ENCODE results near the gene ENPEP. TPM values are rescaled to one million over a fixed set of nuclear protein-coding genes. Genes with fewer than 3 reads are reported as not detected.

The ENPEP gene
- total RNA-seq, 2 donors from 2014 or later, result 0.05 to 0.28 TPM

DNA sequence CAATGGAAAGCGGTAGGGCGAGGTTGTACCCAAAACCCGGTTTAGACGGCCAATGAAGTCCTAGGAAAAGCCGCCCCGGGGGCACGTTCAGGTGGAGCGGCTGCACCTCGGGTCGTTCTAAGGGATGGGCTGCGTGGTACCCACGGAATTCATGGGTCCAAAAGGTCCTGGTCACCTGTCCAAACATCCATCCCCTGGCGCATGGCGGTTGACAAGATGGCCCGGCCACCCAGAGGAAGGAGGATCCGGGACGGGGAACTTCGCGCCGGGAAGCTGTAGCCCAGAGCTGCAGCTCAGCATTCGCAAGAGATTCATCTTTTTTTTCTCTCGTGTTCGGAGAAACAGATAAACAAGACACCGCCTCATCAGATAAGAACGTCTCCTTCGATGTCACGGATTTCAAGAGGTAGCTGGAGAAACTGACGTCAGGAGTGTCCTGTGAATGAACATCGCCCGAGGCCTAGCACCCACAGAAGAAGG, 136.1 kb downstream of the ENPEP start:
- peaks cover 39 to 56% of the 10 kb centered on the region in 2 donors for H3K27me3 Mint-ChIP-seq

GRCh38 chr4:110612631-110613269, 136.8 kb downstream of the ENPEP start:
- no peaks in the 10 kb centered on the region for H3K4me1 Mint-ChIP-seq (ENCODE audit: low read depth in 2 of 2)
- ATAC-seq, result no peak
- H3K9me3 Mint-ChIP-seq, result peaks cover 3% of the 10 kb centered on the region
- H3K27me3 Mint-ChIP-seq, result peaks cover 43 to 62% of the 10 kb centered on the region in 2 donors
- H3K36me3 Mint-ChIP-seq, result no peaks in the 10 kb centered on the region
- H3K27ac Mint-ChIP-seq, result no peak overlapping the region
- H3K4me3 Mint-ChIP-seq, result no peak overlapping the region
- no peak for DNase-seq (ENCODE audit: low spot score)

More for the DNA sequence above, 136.1 kb downstream of the ENPEP start:
- no peak for ATAC-seq
- no peak for DNase-seq (ENCODE audit: low spot score)
- no peaks in the 10 kb centered on the region for H3K4me1 Mint-ChIP-seq (ENCODE audit: low read depth in 2 of 2)
- H3K36me3 Mint-ChIP-seq, result no peaks in the 10 kb centered on the region
- no peak overlapping the region for H3K27ac Mint-ChIP-seq
- H3K4me3 Mint-ChIP-seq, result no peak overlapping the region
- peaks cover 3% of the 10 kb centered on the region for H3K9me3 Mint-ChIP-seq

DNA sequence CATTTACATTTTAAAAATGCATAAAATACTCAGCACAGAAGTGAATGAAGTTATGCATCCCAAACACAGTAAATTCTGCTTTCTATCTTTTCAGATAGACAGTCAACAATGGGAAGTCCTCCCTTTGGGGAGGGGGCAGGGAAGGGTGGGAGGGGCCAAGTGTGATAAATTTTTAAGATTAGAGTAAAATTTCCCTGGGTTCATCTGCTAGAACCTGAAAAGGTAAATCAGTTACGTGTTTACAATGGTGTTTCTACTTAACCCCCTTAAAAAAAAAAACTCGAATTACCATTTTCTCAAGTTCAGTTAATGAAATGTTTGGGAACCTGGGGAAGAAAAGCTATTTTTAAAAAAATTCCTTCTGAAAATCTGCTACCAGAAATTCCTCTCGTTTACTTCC, 137.8 kb downstream of the ENPEP start:
- no peak for ATAC-seq

GRCh38 chr4:110614173-110614963, 138.4 kb downstream of the ENPEP start:
- Mint-ChIP-seq H3K4me1 (ENCODE audit: low read depth in 2 of 2) (no peaks in the 10 kb centered on the region), H3K36me3 (no peaks in the 10 kb centered on the region), H3K27ac (no peak overlapping the region), H3K27me3 (peaks cover 46 to 62% of the 10 kb centered on the region in 2 donors), H3K4me3 (no peak overlapping the region), H3K9me3 (no peaks in the 10 kb centered on the region)
- no peak for DNase-seq (ENCODE audit: low spot score)
- ATAC-seq, result no peak

More for the DNA sequence above, 137.8 kb downstream of the ENPEP start:
- H3K4me1 Mint-ChIP-seq (ENCODE audit: low read depth in 2 of 2), result no peaks in the 10 kb centered on the region
- no peak overlapping the region for H3K27ac Mint-ChIP-seq
- no peak overlapping the region for H3K4me3 Mint-ChIP-seq
- no peaks in the 10 kb centered on the region for H3K36me3 Mint-ChIP-seq
- peaks cover 46 to 62% of the 10 kb centered on the region in 2 donors for H3K27me3 Mint-ChIP-seq
- DNase-seq (ENCODE audit: low spot score), result no peak
- no peaks in the 10 kb centered on the region for H3K9me3 Mint-ChIP-seq

Other genes with a start within 250 kb of the ENPEP start
- gene PITX2, start 146.9 kb downstream of the ENPEP start, total RNA-seq, result not detected

Measured in natural killer cell treated with Interleukin-12 subunit alpha and Interleukin-12 subunit beta and Interleukin-15 and Interleukin-18, amount 100 ng/mL, for 72 hours (primary cell).